ENCODE data around the gene SULT1C2. TPM values are rescaled to one million over a fixed set of nuclear protein-coding genes. Genes with fewer than 3 reads are reported as not detected.

The SULT1C2 gene
- total RNA-seq, 1 experiment from 2014 or later = 3.9 TPM

DNA sequence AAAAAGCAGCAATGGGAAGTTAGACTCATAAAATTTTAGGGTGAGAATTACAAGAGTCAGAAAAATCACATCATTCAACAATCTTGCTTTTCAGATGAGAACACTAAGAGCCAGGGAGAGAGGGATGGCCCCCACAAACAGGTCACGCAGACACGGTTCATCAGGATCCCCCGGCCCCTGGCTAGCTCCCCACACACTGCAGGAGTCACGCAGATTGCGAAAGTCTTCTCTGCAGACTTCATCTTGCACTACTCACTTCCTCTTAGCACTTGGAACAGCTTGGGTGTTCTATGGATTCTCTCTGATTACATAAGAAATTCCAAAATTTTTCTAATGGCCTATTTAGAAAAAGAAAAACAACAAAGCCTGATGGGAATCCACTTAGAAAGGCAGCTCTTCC lies 21.6 kb upstream of the SULT1C2 start (continued):
- TF ChIP-seq ELF1 (IDR thresholded peaks at IDR 0.05; ENCODE audit: borderline replicate concordance, low read depth) = no peak
- no peak for TF ChIP-seq SP1 (IDR thresholded peaks at IDR 0.05; ENCODE audit: low read depth)
- no peak for TF ChIP-seq ZNF274 (IDR thresholded peaks at IDR 0.05; ENCODE audit: low read depth, low read length)
- TF ChIP-seq, protein P1, sequence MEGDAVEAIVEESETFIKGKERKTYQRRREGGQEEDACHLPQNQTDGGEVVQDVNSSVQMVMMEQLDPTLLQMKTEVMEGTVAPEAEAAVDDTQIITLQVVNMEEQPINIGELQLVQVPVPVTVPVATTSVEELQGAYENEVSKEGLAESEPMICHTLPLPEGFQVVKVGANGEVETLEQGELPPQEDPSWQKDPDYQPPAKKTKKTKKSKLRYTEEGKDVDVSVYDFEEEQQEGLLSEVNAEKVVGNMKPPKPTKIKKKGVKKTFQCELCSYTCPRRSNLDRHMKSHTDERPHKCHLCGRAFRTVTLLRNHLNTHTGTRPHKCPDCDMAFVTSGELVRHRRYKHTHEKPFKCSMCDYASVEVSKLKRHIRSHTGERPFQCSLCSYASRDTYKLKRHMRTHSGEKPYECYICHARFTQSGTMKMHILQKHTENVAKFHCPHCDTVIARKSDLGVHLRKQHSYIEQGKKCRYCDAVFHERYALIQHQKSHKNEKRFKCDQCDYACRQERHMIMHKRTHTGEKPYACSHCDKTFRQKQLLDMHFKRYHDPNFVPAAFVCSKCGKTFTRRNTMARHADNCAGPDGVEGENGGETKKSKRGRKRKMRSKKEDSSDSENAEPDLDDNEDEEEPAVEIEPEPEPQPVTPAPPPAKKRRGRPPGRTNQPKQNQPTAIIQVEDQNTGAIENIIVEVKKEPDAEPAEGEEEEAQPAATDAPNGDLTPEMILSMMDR (IDR thresholded peaks at IDR 0.05 in 2 of 3, conservative IDR thresholded peaks at IDR 0.05 in 1 of 3; ENCODE audit: borderline replicate concordance in 1 of 3, insufficient read depth in 1 of 3, low read depth in 2 of 3, low read length in 2 of 3) = no peak
- no peak for TF ChIP-seq SIN3A (IDR thresholded peaks at IDR 0.05; ENCODE audit: low read depth)
- no peak for TF ChIP-seq ZFX (IDR thresholded peaks at IDR 0.05)
- TF ChIP-seq POLR2AphosphoS5 (IDR thresholded peaks at IDR 0.05; ENCODE audit: low read depth, low read length) = no peak
- no peak for TF ChIP-seq EGR1 (IDR thresholded peaks at IDR 0.05; ENCODE audit: low read depth)
- TF ChIP-seq JUND (IDR thresholded peaks at IDR 0.05) = no peak

DNA sequence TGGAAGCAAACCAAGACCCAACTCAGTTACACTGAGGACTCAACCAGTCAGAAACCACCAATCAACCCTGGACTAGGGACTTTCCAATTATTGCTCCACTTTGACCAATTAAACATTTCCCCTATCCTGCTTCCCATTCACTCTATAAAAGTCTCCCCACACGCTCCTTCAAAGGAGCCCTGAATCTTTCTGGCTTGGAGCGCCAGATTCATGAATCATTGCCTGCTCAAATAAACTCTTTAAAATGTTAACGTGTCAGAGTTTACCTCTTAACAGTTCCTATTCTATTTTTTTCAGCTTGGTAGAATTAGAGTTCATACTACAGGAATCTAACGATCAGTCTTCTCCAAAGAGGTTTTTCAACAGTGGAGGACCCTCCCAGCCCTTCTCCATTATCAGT lies 20.7 kb upstream of the SULT1C2 start:
- ChIA-PET RAD21 (ENCODE audit: low non-redundant PET in 1 of 2, low total read pairs in 2 of 2, uncharacterized antibody in 2 of 2, unreplicated experiment in 2 of 2) (no interaction called here), CTCF (no interaction called here), POLR2A (no interaction called here)
- H3K27ac ChIP-seq (ENCODE audit: low read depth, low read length) = no peak overlapping the region
- H3K79me2 ChIP-seq (ENCODE audit: insufficient read depth, low read length) = no peaks in the 10 kb centered on the region
- intact Hi-C loops (cut with micrococcal nuclease) = no loop called here
- ATAC-seq (no peak), DNase-seq (ENCODE audit: low read depth, low spot score) (no peak)
- H3K4me1 ChIP-seq (ENCODE audit: control insufficient read depth in 1 of 2, insufficient read depth in 2 of 2, low read length in 2 of 2) = no peaks in the 10 kb centered on the region
- H3K9me2 ChIP-seq (ENCODE audit: insufficient read depth) = no peaks in the 10 kb centered on the region
- no peaks in the 10 kb centered on the region for H4K20me1 ChIP-seq (ENCODE audit: insufficient read depth)
- peaks cover 5% of the 10 kb centered on the region; the same call in 1 of the 2 replicates for H3K27me3 ChIP-seq (ENCODE audit: insufficient read depth, low read length)
- no peak overlapping the region for H3K4me2 ChIP-seq (ENCODE audit: low read length)
- no peaks in the 10 kb centered on the region for H3K9me3 ChIP-seq (ENCODE audit: control insufficient read depth in 1 of 2, insufficient read depth in 1 of 2, low read depth in 1 of 2, low read length in 2 of 2)
- no peak overlapping the region for H3K4me3 ChIP-seq (replicated peaks in 1 of 2; ENCODE audit: low read depth in 1 of 2, low read length in 2 of 2)
- no peak overlapping the region for H2AFZ ChIP-seq (ENCODE audit: low read depth, low read length, poor library complexity, severe bottlenecking)
- no peaks in the 10 kb centered on the region for H3K36me3 ChIP-seq (ENCODE audit: control insufficient read depth in 1 of 2, insufficient read depth in 2 of 2, low read length in 2 of 2)
- no peak overlapping the region for H3K9ac ChIP-seq (ENCODE audit: low read length)
- BruUV-seq (replicated peaks) = no TSS peak
- TF ChIP-seq EZH2 (IDR thresholded peaks at IDR 0.05) (no peak), EGR1 (IDR thresholded peaks at IDR 0.05; ENCODE audit: low read depth) (no peak), SP1 (IDR thresholded peaks at IDR 0.05; ENCODE audit: low read depth) (no peak), POLR2A (IDR thresholded peaks at IDR 0.05; ENCODE audit: borderline replicate concordance, extremely low read depth, insufficient read depth, insufficient read length) (no peak), ELF1 (IDR thresholded peaks at IDR 0.05; ENCODE audit: borderline replicate concordance, low read depth) (no peak), POLR2AphosphoS5 (IDR thresholded peaks at IDR 0.05; ENCODE audit: low read depth, low read length) (no peak), RAD21 (IDR thresholded peaks at IDR 0.05; ENCODE audit: low read depth) (no peak), YY1 (IDR thresholded peaks at IDR 0.05; ENCODE audit: extremely low read depth, insufficient replicate concordance, low read depth, low read length) (no peak), EZH2phosphoT487 (IDR thresholded peaks at IDR 0.05; ENCODE audit: borderline replicate concordance) (no peak), FOSL1 (IDR thresholded peaks at IDR 0.05; ENCODE audit: low read depth) (no peak), ZFX (IDR thresholded peaks at IDR 0.05) (no peak), SRF (IDR thresholded peaks at IDR 0.05; ENCODE audit: low read depth) (no peak)
- TF ChIP-seq, protein P2, sequence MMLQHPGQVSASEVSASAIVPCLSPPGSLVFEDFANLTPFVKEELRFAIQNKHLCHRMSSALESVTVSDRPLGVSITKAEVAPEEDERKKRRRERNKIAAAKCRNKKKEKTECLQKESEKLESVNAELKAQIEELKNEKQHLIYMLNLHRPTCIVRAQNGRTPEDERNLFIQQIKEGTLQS (IDR thresholded peaks at IDR 0.05) = no peak
- TF ChIP-seq, protein P3, sequence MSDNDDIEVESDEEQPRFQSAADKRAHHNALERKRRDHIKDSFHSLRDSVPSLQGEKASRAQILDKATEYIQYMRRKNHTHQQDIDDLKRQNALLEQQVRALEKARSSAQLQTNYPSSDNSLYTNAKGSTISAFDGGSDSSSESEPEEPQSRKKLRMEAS (IDR thresholded peaks at IDR 0.05) = no peak
- TF ChIP-seq, protein P4, sequence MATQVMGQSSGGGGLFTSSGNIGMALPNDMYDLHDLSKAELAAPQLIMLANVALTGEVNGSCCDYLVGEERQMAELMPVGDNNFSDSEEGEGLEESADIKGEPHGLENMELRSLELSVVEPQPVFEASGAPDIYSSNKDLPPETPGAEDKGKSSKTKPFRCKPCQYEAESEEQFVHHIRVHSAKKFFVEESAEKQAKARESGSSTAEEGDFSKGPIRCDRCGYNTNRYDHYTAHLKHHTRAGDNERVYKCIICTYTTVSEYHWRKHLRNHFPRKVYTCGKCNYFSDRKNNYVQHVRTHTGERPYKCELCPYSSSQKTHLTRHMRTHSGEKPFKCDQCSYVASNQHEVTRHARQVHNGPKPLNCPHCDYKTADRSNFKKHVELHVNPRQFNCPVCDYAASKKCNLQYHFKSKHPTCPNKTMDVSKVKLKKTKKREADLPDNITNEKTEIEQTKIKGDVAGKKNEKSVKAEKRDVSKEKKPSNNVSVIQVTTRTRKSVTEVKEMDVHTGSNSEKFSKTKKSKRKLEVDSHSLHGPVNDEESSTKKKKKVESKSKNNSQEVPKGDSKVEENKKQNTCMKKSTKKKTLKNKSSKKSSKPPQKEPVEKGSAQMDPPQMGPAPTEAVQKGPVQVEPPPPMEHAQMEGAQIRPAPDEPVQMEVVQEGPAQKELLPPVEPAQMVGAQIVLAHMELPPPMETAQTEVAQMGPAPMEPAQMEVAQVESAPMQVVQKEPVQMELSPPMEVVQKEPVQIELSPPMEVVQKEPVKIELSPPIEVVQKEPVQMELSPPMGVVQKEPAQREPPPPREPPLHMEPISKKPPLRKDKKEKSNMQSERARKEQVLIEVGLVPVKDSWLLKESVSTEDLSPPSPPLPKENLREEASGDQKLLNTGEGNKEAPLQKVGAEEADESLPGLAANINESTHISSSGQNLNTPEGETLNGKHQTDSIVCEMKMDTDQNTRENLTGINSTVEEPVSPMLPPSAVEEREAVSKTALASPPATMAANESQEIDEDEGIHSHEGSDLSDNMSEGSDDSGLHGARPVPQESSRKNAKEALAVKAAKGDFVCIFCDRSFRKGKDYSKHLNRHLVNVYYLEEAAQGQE (IDR thresholded peaks at IDR 0.05; ENCODE audit: low read depth) = no peak
- TF ChIP-seq, protein P1 (IDR thresholded peaks at IDR 0.05 in 2 of 3, conservative IDR thresholded peaks at IDR 0.05 in 1 of 3; ENCODE audit: borderline replicate concordance in 1 of 3, insufficient read depth in 1 of 3, low read depth in 2 of 3, low read length in 2 of 3) = no peak
